ENCODE results near the gene ATG9B.

GRCh38 chr7:151057506-151057988 lies 33.3 kb upstream of the ATG9B start, which contains the start of gene CDK5:
- no peak for TF ChIP-seq CTCF (IDR thresholded peaks at IDR 0.05)
- no peak for TF ChIP-seq POLR2A (IDR thresholded peaks at IDR 0.05)

Measured in body of pancreas (tissue), 4 donors.